HepG2 (cell line): Measurements from ENCODE around the gene NUP85. TPM values are rescaled to one million over a fixed set of nuclear protein-coding genes. Genes with fewer than 3 reads are reported as not detected.

Experiments
- AGO1 ChIP-seq: fragments of 200-400 bp; formaldehyde crosslinking; IDR thresholded peaks from 2 replicates; pipeline ENCODE4 v1.6.1; 2017; ENCODE audit warnings: mild to moderate bottlenecking, low read depth, low read length, moderate library complexity; ENCODE audit not compliant: poor library complexity, severe bottlenecking
- ATF1 ChIP-seq: IDR thresholded peaks from 2 replicates; pipeline ENCODE4 v1.6.1; 2016; ENCODE audit warnings: mild to moderate bottlenecking, control low read depth
- ELF3 ChIP-seq: IDR thresholded peaks from 2 replicates; pipeline ENCODE4 v1.6.1; 2016; ENCODE audit warnings: missing genetic modification reagents, missing compliant biosample characterization
- ELF4 ChIP-seq: sonication (generic); formaldehyde crosslinking; IDR thresholded peaks from 2 replicates; pipeline ENCODE4 v1.5.0; 2020; ENCODE audit warnings: missing genetic modification reagents, mild to moderate bottlenecking, moderate library complexity, borderline replicate concordance
- FOXA1 ChIP-seq, 2 experiments: fragments of 450-650 bp in 1 of 2; sonication (generic) in 1 of 2; formaldehyde crosslinking in 1 of 2; IDR thresholded peaks; 2 replicates each; pipeline versions ENCODE4 v1.4.0 to v1.6.1; 2016 to 2020; ENCODE audit warnings: missing genetic modification reagents in 1 of 2
- HNRNPK ChIP-seq: fragments of 200-400 bp; formaldehyde crosslinking; IDR thresholded peaks from 2 replicates; pipeline ENCODE4 v1.6.1; 2018; ENCODE audit warnings: low read length, low read depth, moderate library complexity, mild to moderate bottlenecking; ENCODE audit not compliant: poor library complexity, severe bottlenecking
- HOXA7 ChIP-seq: sonication (generic); formaldehyde crosslinking; IDR thresholded peaks from 2 replicates; pipeline ENCODE4 v1.8.1; 2022; ENCODE audit warnings: mild to moderate bottlenecking, missing genetic modification reagents, moderate library complexity
- ISL2 ChIP-seq: sonication (generic); formaldehyde crosslinking; IDR thresholded peaks from 2 replicates; pipeline ENCODE4 v1.5.0; 2020; ENCODE audit warnings: missing genetic modification reagents
- JUN ChIP-seq: sonication (generic); formaldehyde crosslinking; IDR thresholded peaks from 2 replicates; pipeline ENCODE4 v1.4.0; 2020; ENCODE audit warnings: mild to moderate bottlenecking, missing genetic modification reagents
- KAT2B ChIP-seq: fragments of 150-350 bp; IDR thresholded peaks from 2 replicates; pipeline ENCODE4 v1.6.1; 2014; ENCODE audit warnings: low read depth, low read length, borderline replicate concordance
- NFKBIZ ChIP-seq: IDR thresholded peaks from 2 replicates; pipeline ENCODE4 v1.6.1; 2018; ENCODE audit warnings: missing genetic modification reagents, missing compliant biosample characterization
- NFYB ChIP-seq: sonication (generic); formaldehyde crosslinking; IDR thresholded peaks from 2 replicates; pipeline ENCODE4 v1.4.0; 2020; ENCODE audit warnings: missing genetic modification reagents
- NFYC ChIP-seq: IDR thresholded peaks from 2 replicates; pipeline ENCODE4 v1.6.1; 2016; ENCODE audit warnings: missing genetic modification reagents, missing compliant biosample characterization
- PCBP2 ChIP-seq: fragments of 200-400 bp; formaldehyde crosslinking; optimal IDR thresholded peaks from 2 replicates; pipeline ENCODE3; 2018; ENCODE audit warnings: low read length, low read depth; ENCODE audit not compliant: poor library complexity, severe bottlenecking
- PPARG ChIP-seq: conservative IDR thresholded peaks from 2 replicates; pipeline ENCODE4 v1.6.1; 2016; ENCODE audit warnings: missing biosample characterization, missing genetic modification reagents
- RORA ChIP-seq: sonication (generic); formaldehyde crosslinking; IDR thresholded peaks from 2 replicates; pipeline ENCODE4 v1.5.0; 2020; ENCODE audit warnings: mild to moderate bottlenecking, missing genetic modification reagents, moderate library complexity
- TAF1 ChIP-seq: sonication (generic); formaldehyde crosslinking; IDR thresholded peaks from 2 replicates; pipeline ENCODE4 v1.4.0; 2020; ENCODE audit warnings: missing genetic modification reagents
- TEAD3 ChIP-seq: optimal IDR thresholded peaks from 2 replicates; pipeline ENCODE3; 2016; ENCODE audit warnings: borderline replicate concordance
- YEATS2 ChIP-seq: sonication (generic); formaldehyde crosslinking; IDR thresholded peaks from 2 replicates; pipeline ENCODE4 v1.4.0; 2020; ENCODE audit warnings: missing genetic modification reagents, borderline replicate concordance
- ZC3H4 ChIP-seq: sonication (generic); formaldehyde crosslinking; IDR thresholded peaks from 2 replicates; pipeline ENCODE4 v1.4.0; 2020; ENCODE audit warnings: missing genetic modification reagents, borderline replicate concordance
- ZNF253 ChIP-seq: sonication (generic); formaldehyde crosslinking; IDR thresholded peaks from 2 replicates; pipeline ENCODE4 v1.8.0; 2022; ENCODE audit warnings: mild to moderate bottlenecking, missing genetic modification reagents, borderline replicate concordance
- ZNF33A ChIP-seq: sonication (generic); formaldehyde crosslinking; IDR thresholded peaks from 2 replicates; pipeline ENCODE4 v1.5.1; 2020; ENCODE audit warnings: missing genetic modification reagents, mild to moderate bottlenecking, moderate library complexity, borderline replicate concordance
- ZNF343 ChIP-seq: sonication (generic); formaldehyde crosslinking; IDR thresholded peaks from 2 replicates; pipeline ENCODE4 v1.4.0; 2020; ENCODE audit warnings: mild to moderate bottlenecking, missing genetic modification reagents
- ZNF543 ChIP-seq: sonication (generic); formaldehyde crosslinking; IDR thresholded peaks from 2 replicates; pipeline ENCODE4 v1.4.0; 2020; ENCODE audit warnings: mild to moderate bottlenecking, missing genetic modification reagents
- ZNF598 ChIP-seq: sonication (generic); formaldehyde crosslinking; IDR thresholded peaks from 2 replicates; pipeline ENCODE4 v1.5.1; 2020; ENCODE audit warnings: mild to moderate bottlenecking, missing genetic modification reagents, borderline replicate concordance
- ZNF788 ChIP-seq: sonication (generic); formaldehyde crosslinking; IDR thresholded peaks from 2 replicates; pipeline ENCODE4 v1.5.0; 2020; ENCODE audit warnings: mild to moderate bottlenecking, missing genetic modification reagents, borderline replicate concordance
- ZNF83 ChIP-seq: sonication (generic); formaldehyde crosslinking; IDR thresholded peaks from 2 replicates; pipeline ENCODE4 v1.4.0; 2020; ENCODE audit warnings: missing genetic modification reagents, mild to moderate bottlenecking, borderline replicate concordance
- ZSCAN25 ChIP-seq: sonication (generic); formaldehyde crosslinking; IDR thresholded peaks from 2 replicates; pipeline ENCODE4 v1.8.0; 2022; ENCODE audit warnings: mild to moderate bottlenecking, missing genetic modification reagents
- ZSCAN9 ChIP-seq: IDR thresholded peaks from 2 replicates; pipeline ENCODE4 v1.6.1; 2016; ENCODE audit warnings: borderline replicate concordance
- polyA plus RNA-seq, 8 experiments: library from polyadenylated mRNA; depleted of rRNA in 3 of 8; stranded (reverse) in 7 of 8; unstranded in 1 of 8; fragments of >200 nt; fragmentation: Illumina TruSeq in 4 of 8; extraction: Trizol in 4 of 8; gene quantifications; 2 replicates each; pipeline versions ENCODE4 v1.2.1 to v1.2.3, GENCODE V29; 2011 to 2016; ENCODE audit warnings: low read depth in 4 of 8, missing spikeins in 1 of 8, mixed read lengths in 1 of 8; ENCODE audit not compliant: insufficient read depth in 1 of 8
- total RNA-seq, 5 experiments: library from RNA; depleted of rRNA; stranded (reverse); fragments of >200 nt; fragmentation: Illumina TruSeq; extraction: Trizol; gene quantifications; 2 replicates each; pipeline ENCODE4 v1.2.3, GENCODE V29; 2016; ENCODE audit warnings: low read depth in 1 of 5
- TF ChIP-seq, protein P1 (sequence below): sonication (generic); formaldehyde crosslinking; IDR thresholded peaks from 2 replicates; pipeline ENCODE4 v1.5.0; 2020; ENCODE audit warnings: mild to moderate bottlenecking, low read depth, missing genetic modification reagents, borderline replicate concordance
- TF ChIP-seq, protein P2 (sequence below): sonication (generic); formaldehyde crosslinking; IDR thresholded peaks from 2 replicates; pipeline ENCODE4 v1.9.0; 2021; ENCODE audit warnings: missing genetic modification reagents, borderline replicate concordance

The NUP85 gene
- total and polyA plus RNA-seq, 2 of the 13 experiments (the other 11 are each of a cell fraction or from before 2014, with no cell fraction given) = 89.1 to 124 TPM

DNA sequence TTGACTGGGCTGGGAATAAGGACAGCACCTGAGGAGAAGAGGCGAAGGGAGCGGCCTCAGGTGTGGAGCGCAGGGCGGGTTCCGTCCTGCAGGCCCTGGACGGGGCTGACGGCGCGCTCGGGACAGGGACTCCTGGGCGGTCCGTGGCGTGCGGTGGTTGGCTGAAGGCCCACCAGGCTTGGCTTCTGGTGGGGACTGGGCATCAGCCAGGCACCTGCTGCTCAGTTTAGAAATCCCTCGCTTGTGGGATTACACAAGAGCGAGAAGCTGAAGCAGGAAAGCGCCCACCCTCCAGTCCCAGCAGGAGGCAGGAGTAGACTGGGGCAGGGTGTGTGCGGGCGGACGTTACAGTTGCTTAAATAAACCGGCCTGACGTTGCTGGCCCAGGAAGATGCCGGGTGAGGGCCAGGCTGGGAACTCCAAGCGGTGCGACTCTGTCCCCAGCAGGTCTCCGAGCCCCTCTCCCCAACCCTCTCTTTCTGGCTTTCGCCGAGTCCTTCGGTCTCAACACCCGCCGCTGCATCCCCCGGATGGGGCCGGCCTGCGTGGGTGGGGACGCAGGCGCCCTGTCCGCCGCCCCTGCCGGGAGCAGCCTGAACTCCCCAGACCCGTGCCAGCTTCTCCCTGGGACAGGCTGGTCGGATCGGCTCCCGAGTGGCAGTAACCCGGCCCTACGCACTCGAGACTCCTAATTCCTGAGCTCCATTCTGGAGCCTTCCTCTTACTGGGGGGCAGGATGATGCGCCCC, 64.9 kb downstream of the NUP85 start (continued):
- TF ChIP-seq NFYB (CRISPR knock-in tag) = peak; percentile 30; the same call in 1 of the 2 replicates
- TF ChIP-seq ELF4 (CRISPR knock-in tag) = no peak
- no peak for TF ChIP-seq PCBP2
- TF ChIP-seq ATF1 (CRISPR knock-in tag) = no peak
- TF ChIP-seq HNRNPK = no peak
- no peak for TF ChIP-seq ZNF83 (CRISPR knock-in tag)
- 0 out of 2 replicates have a peak, but pooled peaks have one; percentile 18 for TF ChIP-seq NFKBIZ
- no peak for TF ChIP-seq ZNF343
- peak; percentile 27 for TF ChIP-seq AGO1
- TF ChIP-seq PPARG (CRISPR knock-in tag) = 0 out of 2 replicates have a peak, but pooled peaks have one; percentile 43
- no peak for TF ChIP-seq FOXA1 (IDR thresholded peaks at IDR 0.05)
- peak; percentile 21; the same call in 1 of the 2 replicates for TF ChIP-seq FOXA1 (CRISPR knock-in tag; IDR thresholded peaks at IDR 0.05)
- peak; percentile 33; the same call in 1 of the 2 replicates for TF ChIP-seq ZNF543 (CRISPR knock-in tag)
- peak; percentile 21; the same call in 1 of the 2 replicates for TF ChIP-seq NFYC (CRISPR knock-in tag)
- peak; percentile 77; the same call in 1 of the 2 replicates for TF ChIP-seq ZNF33A (CRISPR knock-in tag)
- no peak for TF ChIP-seq ZSCAN9
- TF ChIP-seq RORA = no peak
- TF ChIP-seq, protein P1, sequence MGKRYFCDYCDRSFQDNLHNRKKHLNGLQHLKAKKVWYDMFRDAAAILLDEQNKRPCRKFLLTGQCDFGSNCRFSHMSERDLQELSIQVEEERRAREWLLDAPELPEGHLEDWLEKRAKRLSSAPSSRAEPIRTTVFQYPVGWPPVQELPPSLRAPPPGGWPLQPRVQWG (CRISPR knock-in tag) = no peak
- peak; percentile 23; the same call in 1 of the 2 replicates for TF ChIP-seq TAF1
- no peak for TF ChIP-seq ZSCAN25 (CRISPR knock-in tag)
- no peak for TF ChIP-seq JUN (CRISPR knock-in tag)
- peak; percentile 71; the same call in 1 of the 2 replicates for TF ChIP-seq ELF3 (CRISPR knock-in tag)
- no peak for TF ChIP-seq YEATS2 (CRISPR knock-in tag)
- peak; percentile 30 for TF ChIP-seq ISL2
- TF ChIP-seq ZC3H4 (CRISPR knock-in tag) = 0 out of 2 replicates have a peak, but pooled peaks have one; percentile 41
- TF ChIP-seq HOXA7 = no peak
- no peak for TF ChIP-seq KAT2B
- TF ChIP-seq, protein P2, sequence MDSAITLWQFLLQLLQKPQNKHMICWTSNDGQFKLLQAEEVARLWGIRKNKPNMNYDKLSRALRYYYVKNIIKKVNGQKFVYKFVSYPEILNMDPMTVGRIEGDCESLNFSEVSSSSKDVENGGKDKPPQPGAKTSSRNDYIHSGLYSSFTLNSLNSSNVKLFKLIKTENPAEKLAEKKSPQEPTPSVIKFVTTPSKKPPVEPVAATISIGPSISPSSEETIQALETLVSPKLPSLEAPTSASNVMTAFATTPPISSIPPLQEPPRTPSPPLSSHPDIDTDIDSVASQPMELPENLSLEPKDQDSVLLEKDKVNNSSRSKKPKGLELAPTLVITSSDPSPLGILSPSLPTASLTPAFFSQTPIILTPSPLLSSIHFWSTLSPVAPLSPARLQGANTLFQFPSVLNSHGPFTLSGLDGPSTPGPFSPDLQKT (CRISPR knock-in tag) = no peak
- no peak; the same call in 1 of the 2 replicates for TF ChIP-seq ZNF598 (CRISPR knock-in tag)
- peak; percentile 64 for TF ChIP-seq ZNF788
- TF ChIP-seq TEAD3 (CRISPR knock-in tag) = no peak
- TF ChIP-seq ZNF253 (CRISPR knock-in tag) = 0 out of 2 replicates have a peak, but pooled peaks have one; percentile 36
